Measurements from ENCODE around the gene ANKMY1.

DNA sequence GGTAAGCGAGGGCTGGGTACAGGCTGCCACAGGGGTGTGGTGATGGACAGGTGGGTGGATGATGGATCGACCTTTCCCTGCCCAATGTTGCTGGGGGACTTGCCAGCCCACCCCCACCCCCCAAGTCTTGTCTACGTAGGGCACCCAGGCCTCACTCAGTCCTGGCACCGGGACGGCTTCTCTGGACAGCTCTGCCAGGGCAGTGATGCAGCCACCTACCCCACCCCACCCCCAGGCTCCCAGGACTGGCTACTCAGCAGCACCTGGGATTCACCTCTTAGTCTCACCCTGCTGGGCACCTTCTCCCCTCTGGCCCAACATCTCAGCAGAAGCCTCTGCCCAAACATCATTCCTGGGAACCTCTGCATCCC lies 55.7 kb downstream of the ANKMY1 start:
- TF ChIP-seq, protein P1, sequence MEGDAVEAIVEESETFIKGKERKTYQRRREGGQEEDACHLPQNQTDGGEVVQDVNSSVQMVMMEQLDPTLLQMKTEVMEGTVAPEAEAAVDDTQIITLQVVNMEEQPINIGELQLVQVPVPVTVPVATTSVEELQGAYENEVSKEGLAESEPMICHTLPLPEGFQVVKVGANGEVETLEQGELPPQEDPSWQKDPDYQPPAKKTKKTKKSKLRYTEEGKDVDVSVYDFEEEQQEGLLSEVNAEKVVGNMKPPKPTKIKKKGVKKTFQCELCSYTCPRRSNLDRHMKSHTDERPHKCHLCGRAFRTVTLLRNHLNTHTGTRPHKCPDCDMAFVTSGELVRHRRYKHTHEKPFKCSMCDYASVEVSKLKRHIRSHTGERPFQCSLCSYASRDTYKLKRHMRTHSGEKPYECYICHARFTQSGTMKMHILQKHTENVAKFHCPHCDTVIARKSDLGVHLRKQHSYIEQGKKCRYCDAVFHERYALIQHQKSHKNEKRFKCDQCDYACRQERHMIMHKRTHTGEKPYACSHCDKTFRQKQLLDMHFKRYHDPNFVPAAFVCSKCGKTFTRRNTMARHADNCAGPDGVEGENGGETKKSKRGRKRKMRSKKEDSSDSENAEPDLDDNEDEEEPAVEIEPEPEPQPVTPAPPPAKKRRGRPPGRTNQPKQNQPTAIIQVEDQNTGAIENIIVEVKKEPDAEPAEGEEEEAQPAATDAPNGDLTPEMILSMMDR (IDR thresholded peaks at IDR 0.05) = no peak
- TF ChIP-seq POLR2A (IDR thresholded peaks at IDR 0.05) (no peak), POLR2AphosphoS5 (IDR thresholded peaks at IDR 0.05; ENCODE audit: insufficient read depth in 1 of 2, low read depth in 1 of 2) (no peak)

Measured in vagina (tissue), 2 donors.